ENCODE measurements around the gene IDH3G.

The IDH3G gene

DNA sequence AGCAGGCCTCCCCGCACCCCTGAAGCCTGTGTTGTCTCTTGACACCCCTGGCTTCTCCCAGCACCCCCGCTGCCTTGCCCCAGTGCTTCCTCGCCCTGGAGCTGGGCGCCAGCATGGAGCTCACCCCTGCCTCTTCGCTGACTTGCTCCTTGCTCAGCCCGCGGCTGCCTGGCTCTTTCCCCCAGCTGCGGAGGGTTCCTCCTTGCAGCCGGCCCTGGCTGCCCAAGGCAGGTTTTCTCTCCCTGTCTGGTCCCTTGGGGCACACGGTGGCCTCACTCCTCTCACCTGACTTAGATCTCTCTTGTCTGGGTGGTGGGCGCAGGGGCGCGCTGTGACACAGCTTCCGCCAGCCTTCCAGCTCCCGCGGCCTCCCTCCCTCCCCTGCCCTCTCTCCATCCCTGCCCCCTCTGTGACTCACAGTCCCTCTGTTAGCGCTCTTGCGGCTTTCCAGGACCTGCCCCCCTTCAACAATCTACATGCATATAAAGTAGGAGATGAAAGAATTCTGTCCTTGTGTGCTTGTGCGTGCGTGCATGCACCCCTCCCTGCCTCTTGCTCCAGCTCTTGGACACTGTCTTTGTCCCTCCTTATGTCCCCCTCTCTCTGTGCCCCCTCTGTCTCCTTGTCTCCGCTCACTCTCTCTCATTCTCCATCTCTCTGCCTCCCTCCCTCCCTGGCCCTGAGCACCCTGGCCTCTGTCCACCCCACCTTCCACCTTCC lies 27.9 kb downstream of the IDH3G start (continued):
- TF ChIP-seq ZNF302 (tag by site-specific recombination; IDR thresholded peaks at IDR 0.05; ENCODE audit: low read depth) (no peak), ZNF626 (tag by site-specific recombination; IDR thresholded peaks at IDR 0.05) (no peak), YY1 (tag by site-specific recombination; IDR thresholded peaks at IDR 0.05) (no peak), ZNF214 (tag by site-specific recombination; IDR thresholded peaks at IDR 0.05; ENCODE audit: borderline replicate concordance) (no peak), PRDM1 (tag by site-specific recombination; IDR thresholded peaks at IDR 0.05) (no peak), MEIS1 (CRISPR knock-in tag; IDR thresholded peaks at IDR 0.05; ENCODE audit: borderline replicate concordance) (no peak), ZNF529 (tag by site-specific recombination; IDR thresholded peaks at IDR 0.05; ENCODE audit: insufficient replicate concordance) (no peak), ZNF521 (tag by site-specific recombination; IDR thresholded peaks at IDR 0.05) (no peak), ZNF621 (tag by site-specific recombination; IDR thresholded peaks at IDR 0.05) (no peak), ZNF514 (tag by site-specific recombination; IDR thresholded peaks at IDR 0.05) (no peak), ZEB2 (tag by site-specific recombination; IDR thresholded peaks at IDR 0.05) (peak; percentile 59; the same call in 1 of the 2 replicates), MYNN (tag by site-specific recombination; IDR thresholded peaks at IDR 0.05; ENCODE audit: borderline replicate concordance) (no peak), OSR2 (tag by site-specific recombination; IDR thresholded peaks at IDR 0.05) (no peak), HOXA7 (CRISPR knock-in tag; IDR thresholded peaks at IDR 0.05; ENCODE audit: borderline replicate concordance) (no peak), ZNF792 (tag by site-specific recombination; IDR thresholded peaks at IDR 0.05) (no peak), ZNF76 (tag by site-specific recombination; IDR thresholded peaks at IDR 0.05; ENCODE audit: borderline replicate concordance, low read depth) (no peak), ZFP3 (tag by site-specific recombination; IDR thresholded peaks at IDR 0.05; ENCODE audit: low read depth) (no peak), ZFP37 (tag by site-specific recombination; IDR thresholded peaks at IDR 0.05) (no peak)
- TF ChIP-seq, protein P1, sequence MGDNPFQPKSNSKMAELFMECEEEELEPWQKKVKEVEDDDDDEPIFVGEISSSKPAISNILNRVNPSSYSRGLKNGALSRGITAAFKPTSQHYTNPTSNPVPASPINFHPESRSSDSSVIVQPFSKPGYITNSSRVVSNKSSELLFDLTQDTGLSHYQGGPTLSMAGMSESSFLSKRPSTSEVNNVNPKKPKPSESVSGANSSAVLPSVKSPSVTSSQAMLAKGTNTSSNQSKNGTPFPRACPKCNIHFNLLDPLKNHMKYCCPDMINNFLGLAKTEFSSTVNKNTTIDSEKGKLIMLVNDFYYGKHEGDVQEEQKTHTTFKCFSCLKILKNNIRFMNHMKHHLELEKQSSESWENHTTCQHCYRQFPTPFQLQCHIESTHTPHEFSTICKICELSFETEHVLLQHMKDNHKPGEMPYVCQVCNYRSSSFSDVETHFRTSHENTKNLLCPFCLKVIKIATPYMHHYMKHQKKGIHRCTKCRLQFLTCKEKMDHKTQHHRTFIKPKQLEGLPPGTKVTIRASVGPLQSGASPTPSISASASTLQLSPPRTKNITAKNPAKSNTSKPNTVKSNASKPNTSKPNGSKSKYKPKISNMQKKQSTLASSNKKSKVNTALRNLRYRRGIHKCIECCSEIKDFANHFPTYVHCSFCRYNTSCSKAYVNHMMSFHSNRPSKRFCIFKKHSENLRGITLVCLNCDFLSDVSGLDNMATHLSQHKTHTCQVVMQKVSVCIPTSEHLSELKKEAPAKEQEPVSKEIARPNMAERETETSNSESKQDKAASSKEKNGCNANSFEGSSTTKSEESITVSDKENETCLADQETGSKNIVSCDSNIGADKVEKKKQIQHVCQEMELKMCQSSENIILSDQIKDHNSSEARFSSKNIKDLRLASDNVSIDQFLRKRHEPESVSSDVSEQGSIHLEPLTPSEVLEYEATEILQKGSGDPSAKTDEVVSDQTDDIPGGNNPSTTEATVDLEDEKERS (tag by site-specific recombination; IDR thresholded peaks at IDR 0.05): no peak
- TF ChIP-seq, protein P2, sequence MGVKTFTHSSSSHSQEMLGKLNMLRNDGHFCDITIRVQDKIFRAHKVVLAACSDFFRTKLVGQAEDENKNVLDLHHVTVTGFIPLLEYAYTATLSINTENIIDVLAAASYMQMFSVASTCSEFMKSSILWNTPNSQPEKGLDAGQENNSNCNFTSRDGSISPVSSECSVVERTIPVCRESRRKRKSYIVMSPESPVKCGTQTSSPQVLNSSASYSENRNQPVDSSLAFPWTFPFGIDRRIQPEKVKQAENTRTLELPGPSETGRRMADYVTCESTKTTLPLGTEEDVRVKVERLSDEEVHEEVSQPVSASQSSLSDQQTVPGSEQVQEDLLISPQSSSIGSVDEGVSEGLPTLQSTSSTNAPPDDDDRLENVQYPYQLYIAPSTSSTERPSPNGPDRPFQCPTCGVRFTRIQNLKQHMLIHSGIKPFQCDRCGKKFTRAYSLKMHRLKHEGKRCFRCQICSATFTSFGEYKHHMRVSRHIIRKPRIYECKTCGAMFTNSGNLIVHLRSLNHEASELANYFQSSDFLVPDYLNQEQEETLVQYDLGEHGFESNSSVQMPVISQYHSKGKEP (tag by site-specific recombination; IDR thresholded peaks at IDR 0.05): no peak
- TF ChIP-seq, protein P3, sequence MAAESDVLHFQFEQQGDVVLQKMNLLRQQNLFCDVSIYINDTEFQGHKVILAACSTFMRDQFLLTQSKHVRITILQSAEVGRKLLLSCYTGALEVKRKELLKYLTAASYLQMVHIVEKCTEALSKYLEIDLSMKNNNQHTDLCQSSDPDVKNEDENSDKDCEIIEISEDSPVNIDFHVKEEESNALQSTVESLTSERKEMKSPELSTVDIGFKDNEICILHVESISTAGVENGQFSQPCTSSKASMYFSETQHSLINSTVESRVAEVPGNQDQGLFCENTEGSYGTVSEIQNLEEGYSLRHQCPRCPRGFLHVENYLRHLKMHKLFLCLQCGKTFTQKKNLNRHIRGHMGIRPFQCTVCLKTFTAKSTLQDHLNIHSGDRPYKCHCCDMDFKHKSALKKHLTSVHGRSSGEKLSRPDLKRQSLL (tag by site-specific recombination; IDR thresholded peaks at IDR 0.05): no peak
- TF ChIP-seq, protein P4, sequence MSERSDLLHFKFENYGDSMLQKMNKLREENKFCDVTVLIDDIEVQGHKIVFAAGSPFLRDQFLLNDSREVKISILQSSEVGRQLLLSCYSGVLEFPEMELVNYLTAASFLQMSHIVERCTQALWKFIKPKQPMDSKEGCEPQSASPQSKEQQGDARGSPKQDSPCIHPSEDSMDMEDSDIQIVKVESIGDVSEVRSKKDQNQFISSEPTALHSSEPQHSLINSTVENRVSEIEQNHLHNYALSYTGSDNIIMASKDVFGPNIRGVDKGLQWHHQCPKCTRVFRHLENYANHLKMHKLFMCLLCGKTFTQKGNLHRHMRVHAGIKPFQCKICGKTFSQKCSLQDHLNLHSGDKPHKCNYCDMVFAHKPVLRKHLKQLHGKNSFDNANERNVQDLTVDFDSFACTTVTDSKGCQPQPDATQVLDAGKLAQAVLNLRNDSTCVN (tag by site-specific recombination; optimal IDR thresholded peaks at IDR 0.05): peak; percentile 45
- TF ChIP-seq, protein P5, sequence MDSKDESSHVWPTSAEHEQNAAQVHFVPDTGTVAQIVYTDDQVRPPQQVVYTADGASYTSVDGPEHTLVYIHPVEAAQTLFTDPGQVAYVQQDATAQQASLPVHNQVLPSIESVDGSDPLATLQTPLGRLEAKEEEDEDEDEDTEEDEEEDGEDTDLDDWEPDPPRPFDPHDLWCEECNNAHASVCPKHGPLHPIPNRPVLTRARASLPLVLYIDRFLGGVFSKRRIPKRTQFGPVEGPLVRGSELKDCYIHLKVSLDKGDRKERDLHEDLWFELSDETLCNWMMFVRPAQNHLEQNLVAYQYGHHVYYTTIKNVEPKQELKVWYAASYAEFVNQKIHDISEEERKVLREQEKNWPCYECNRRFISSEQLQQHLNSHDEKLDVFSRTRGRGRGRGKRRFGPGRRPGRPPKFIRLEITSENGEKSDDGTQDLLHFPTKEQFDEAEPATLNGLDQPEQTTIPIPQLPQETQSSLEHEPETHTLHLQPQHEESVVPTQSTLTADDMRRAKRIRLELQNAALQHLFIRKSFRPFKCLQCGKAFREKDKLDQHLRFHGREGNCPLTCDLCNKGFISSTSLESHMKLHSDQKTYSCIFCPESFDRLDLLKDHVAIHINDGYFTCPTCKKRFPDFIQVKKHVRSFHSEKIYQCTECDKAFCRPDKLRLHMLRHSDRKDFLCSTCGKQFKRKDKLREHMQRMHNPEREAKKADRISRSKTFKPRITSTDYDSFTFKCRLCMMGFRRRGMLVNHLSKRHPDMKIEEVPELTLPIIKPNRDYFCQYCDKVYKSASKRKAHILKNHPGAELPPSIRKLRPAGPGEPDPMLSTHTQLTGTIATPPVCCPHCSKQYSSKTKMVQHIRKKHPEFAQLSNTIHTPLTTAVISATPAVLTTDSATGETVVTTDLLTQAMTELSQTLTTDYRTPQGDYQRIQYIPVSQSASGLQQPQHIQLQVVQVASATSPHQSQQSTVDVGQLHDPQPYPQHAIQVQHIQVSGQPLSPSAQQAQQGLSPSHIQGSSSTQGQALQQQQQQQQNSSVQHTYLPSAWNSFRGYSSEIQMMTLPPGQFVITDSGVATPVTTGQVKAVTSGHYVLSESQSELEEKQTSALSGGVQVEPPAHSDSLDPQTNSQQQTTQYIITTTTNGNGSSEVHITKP (tag by site-specific recombination; IDR thresholded peaks at IDR 0.05): peak; percentile 47; the same call in 1 of the 2 replicates
- TF ChIP-seq, protein P6, sequence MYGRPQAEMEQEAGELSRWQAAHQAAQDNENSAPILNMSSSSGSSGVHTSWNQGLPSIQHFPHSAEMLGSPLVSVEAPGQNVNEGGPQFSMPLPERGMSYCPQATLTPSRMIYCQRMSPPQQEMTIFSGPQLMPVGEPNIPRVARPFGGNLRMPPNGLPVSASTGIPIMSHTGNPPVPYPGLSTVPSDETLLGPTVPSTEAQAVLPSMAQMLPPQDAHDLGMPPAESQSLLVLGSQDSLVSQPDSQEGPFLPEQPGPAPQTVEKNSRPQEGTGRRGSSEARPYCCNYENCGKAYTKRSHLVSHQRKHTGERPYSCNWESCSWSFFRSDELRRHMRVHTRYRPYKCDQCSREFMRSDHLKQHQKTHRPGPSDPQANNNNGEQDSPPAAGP (tag by site-specific recombination; IDR thresholded peaks at IDR 0.05): peak; percentile 82
- TF ChIP-seq, protein P7, sequence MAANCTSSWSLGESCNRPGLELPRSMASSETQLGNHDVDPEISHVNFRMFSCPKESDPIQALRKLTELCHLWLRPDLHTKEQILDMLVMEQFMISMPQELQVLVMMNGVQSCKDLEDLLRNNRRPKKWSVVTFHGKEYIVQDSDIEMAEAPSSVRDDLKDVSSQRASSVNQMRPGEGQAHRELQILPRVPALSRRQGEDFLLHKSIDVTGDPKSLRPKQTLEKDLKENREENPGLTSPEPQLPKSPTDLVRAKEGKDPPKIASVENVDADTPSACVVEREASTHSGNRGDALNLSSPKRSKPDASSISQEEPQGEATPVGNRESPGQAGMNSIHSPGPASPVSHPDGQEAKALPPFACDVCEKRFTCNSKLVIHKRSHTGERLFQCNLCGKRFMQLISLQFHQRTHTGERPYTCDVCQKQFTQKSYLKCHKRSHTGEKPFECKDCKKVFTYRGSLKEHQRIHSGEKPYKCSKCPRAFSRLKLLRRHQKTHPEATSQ (tag by site-specific recombination; IDR thresholded peaks at IDR 0.05): no peak; the same call in 1 of the 2 replicates

Measured in HEK293 (cell line).